Stomach (tissue), 19 donors: ENCODE data around the gene PRR20B. TPM values are rescaled to one million over a fixed set of nuclear protein-coding genes. Genes with fewer than 3 reads are reported as not detected.
"Not testable (repeated sequence)": the region's sequence is repeated elsewhere in the genome, so short reads cannot be mapped to it uniquely, and the experiment has no call there.

Source experiments
- DNase-seq, 2 donors: peaks; one replicate each; pipeline versions ENCODE4 v3.0.0 to v3.0.0-alpha.2; 2013 to 2019
- H3K27ac ChIP-seq, 5 donors: fragments of 200-600 bp in 4 of 5; sonication (generic) in 4 of 5; one replicate each; pipeline ENCODE4 v1.5.1; 2013 to 2019; ENCODE audit warnings: mild to moderate bottlenecking in 1 of 5, moderate library complexity in 1 of 5
- H3K27me3 ChIP-seq, 3 donors: fragments of 200-600 bp; sonication (generic); one replicate each; pipeline ENCODE4 v1.5.1; 2017 to 2019; ENCODE audit warnings: mixed run types in 1 of 3
- H3K36me3 ChIP-seq, 4 donors: fragments of 200-600 bp; sonication (generic); 1 replicate in 3 of 4; 2 replicates in 1 of 4; pipeline ENCODE4 v1.5.1; 2016 to 2019
- H3K4me1 ChIP-seq, 4 donors: fragments of 200-600 bp; sonication (generic); one replicate each; pipeline ENCODE4 v1.5.1; 2016 to 2019
- H3K4me3 ChIP-seq, 4 donors: fragments of 200-600 bp; sonication (generic) in 3 of 4; one replicate each; pipeline ENCODE4 v1.5.1; 2016 to 2019; ENCODE audit warnings: mild to moderate bottlenecking in 1 of 4
- H3K9me3 ChIP-seq, 4 donors: fragments of 200-600 bp; sonication (generic); one replicate each; pipeline ENCODE4 v1.5.1; 2016 to 2019
- CTCF ChIP-seq, 7 experiments: fragments of 450-650 bp in 4 of 7; fragments of 200-600 bp in 3 of 7; sonication (generic) in 3 of 7; IDR thresholded peaks; one replicate each; pipeline ENCODE4 v1.5.1; 2016 to 2019; ENCODE audit warnings: antibody characterized with exemption in 7 of 7, control low read depth in 2 of 7, mild to moderate bottlenecking in 1 of 7
- EP300 ChIP-seq: sonication (generic); formaldehyde crosslinking; IDR thresholded peaks from one replicate; pipeline ENCODE4 v1.6.1; 2017; ENCODE audit warnings: antibody characterized with exemption
- POLR2A ChIP-seq, 4 donors: fragments of 450-650 bp; IDR thresholded peaks; one replicate each; pipeline ENCODE4 v1.6.1; 2016; ENCODE audit warnings: antibody characterized with exemption in 4 of 4, control low read depth in 2 of 4, mild to moderate bottlenecking in 1 of 4, moderate library complexity in 1 of 4
- POLR2AphosphoS5 ChIP-seq, 3 donors: sonication (generic); formaldehyde crosslinking; IDR thresholded peaks; one replicate each; pipeline ENCODE4 v1.6.1; 2016; ENCODE audit warnings: antibody characterized with exemption in 3 of 3
- WGBS, 5 donors: extraction: QIAGEN DNeasy Blood & Tissue Kit in 3 of 5; methylation state at CpG; one replicate each; pipeline versions ENCODE4 v1.1.5 to v1.1.7; 2013 to 2018; 5-methylcytosine and 5-hydroxymethylcytosine counted together
- intact Hi-C: fragments of 100-400 bp; cut with DNase I; formaldehyde crosslinking; loops from one replicate; pipeline ENCODE4 v1.15.1; 2023; ENCODE audit warnings: low total_unique reads
- long read RNA-seq, 10 donors: transcript quantifications; one replicate each; lab custom pipeline, GENCODE V29; 2026
- polyA plus RNA-seq, 3 donors: library from polyadenylated mRNA; stranded (reverse); fragments of 200-250 nt; gene quantifications; one replicate each; pipeline ENCODE4 v1.2.3, GENCODE V29; 2013
- total RNA-seq, 5 donors: library from RNA; depleted of rRNA; stranded (reverse); fragments of >200 nt; gene quantifications; one replicate each; pipeline versions ENCODE4 v1.1.0 to v1.2.3, GENCODE V29; 2014 to 2016
- donor health status: healthy with polysubstance abuse.
- donor health status: Bipolar disorder and iron deficiency.
- donor health status: healthy.

The PRR20B gene
- not detected for total RNA-seq
- not detected for polyA plus RNA-seq
- long read RNA-seq, donor 1 = 0 reads
- long read RNA-seq, donor 2 = 0 reads
- long read RNA-seq, donor 3 = 0 reads
- long read RNA-seq, donor 4 = 0 reads
- long read RNA-seq, donor 5 = 0 reads
- long read RNA-seq, donor 6 = 0 reads
- long read RNA-seq, donor 7 = 0 reads
- long read RNA-seq, donor 8 = 0 reads
- long read RNA-seq, donor 9 = 0 reads
- long read RNA-seq, donor 10 = 0 reads

GRCh38 chr13:57147188-57147587, at the start of gene PRR20B:
TSS of gene PRR20B (plus strand) at chr13:57147488. CDS start at chr13:57147875, 387 bp downstream.
- H3K27ac ChIP-seq, H3K27me3 ChIP-seq, H3K4me1 ChIP-seq, DNase-seq, H3K4me3 ChIP-seq, H3K36me3 ChIP-seq, H3K9me3 ChIP-seq, intact Hi-C loops: not testable (repeated sequence)
- no CpG with 5 or more reads among the region's 22 CpGs for WGBS, 5 donors

- Histone ChIP-seq H3K27ac (no peak overlapping the region), H3K4me1 (no peaks in the 10 kb centered on the region), H3K4me3 (no peak overlapping the region), H3K9me3 (peaks cover 0 to 35% (median 19%) of the 10 kb centered on the region in 4 donors), H3K36me3 (no peaks in the 10 kb centered on the region), H3K27me3 (no peaks in the 10 kb centered on the region)
- intact Hi-C loops = no loop called here
- DNase-seq = no peak
- no peak for TF ChIP-seq POLR2A (IDR thresholded peaks at IDR 0.05)
- no peak for TF ChIP-seq CTCF (IDR thresholded peaks at IDR 0.05)
- no peak for TF ChIP-seq POLR2AphosphoS5 (IDR thresholded peaks at IDR 0.05)
- TF ChIP-seq EP300 = no peak
- WGBS, 5 donors = 89 to 94% (median 93%) methylated on average over 4 of the region's 4 CpGs
Measured at GRCh38 chr13:57114945-57115344, 32.3 kb upstream of the PRR20B start.

GRCh38 chr13:57123681-57124080, 23.6 kb upstream of the PRR20B start:
- peak in 1 of 2 donors; percentile 71 for DNase-seq
- H3K36me3 ChIP-seq = no peaks in the 10 kb centered on the region
- no peak overlapping the region for H3K4me3 ChIP-seq
- no peaks in the 10 kb centered on the region for H3K4me1 ChIP-seq
- H3K27me3 ChIP-seq = no peaks in the 10 kb centered on the region
- TF ChIP-seq EP300 = no peak
- no peak for TF ChIP-seq POLR2A (IDR thresholded peaks at IDR 0.05)
- TF ChIP-seq CTCF (IDR thresholded peaks at IDR 0.05) = no peak
- TF ChIP-seq POLR2AphosphoS5 (IDR thresholded peaks at IDR 0.05) = no peak
- no peak overlapping the region for H3K27ac ChIP-seq
- intact Hi-C loops = no loop called here
- peaks cover 0 to 7% (median 6%) of the 10 kb centered on the region in 4 donors for H3K9me3 ChIP-seq
- 31 to 69% (median 58%) methylated on average over 1 of the region's 1 CpG for WGBS, 5 donors

- 81 to 86% (median 85%) methylated on average over 6 of the region's 6 CpGs for WGBS, 5 donors
- no peak for TF ChIP-seq POLR2A (IDR thresholded peaks at IDR 0.05)
- TF ChIP-seq POLR2AphosphoS5 (IDR thresholded peaks at IDR 0.05) = no peak
- no peak for TF ChIP-seq EP300
- TF ChIP-seq CTCF (IDR thresholded peaks at IDR 0.05) = no peak
- no peaks in the 10 kb centered on the region for H3K27me3 ChIP-seq
- H3K9me3 ChIP-seq = peaks cover 0 to under 1% (median 0%) of the 10 kb centered on the region in 4 donors
- no peak overlapping the region for H3K4me3 ChIP-seq
- intact Hi-C loops = no loop called here
- no peak for DNase-seq
- no peaks in the 10 kb centered on the region for H3K36me3 ChIP-seq
- no peaks in the 10 kb centered on the region for H3K4me1 ChIP-seq
- H3K27ac ChIP-seq = no peak overlapping the region
Measured at GRCh38 chr13:57128909-57129308, 18.4 kb upstream of the PRR20B start.

- Histone ChIP-seq H3K27ac (no peak overlapping the region), H3K27me3 (no peaks in the 10 kb centered on the region), H3K4me3 (no peak overlapping the region), H3K4me1 (no peaks in the 10 kb centered on the region), H3K36me3 (no peaks in the 10 kb centered on the region), H3K9me3 (peaks cover 0 to 8% (median 0%) of the 10 kb centered on the region in 4 donors)
- DNase-seq = no peak
- 47 to 60% (median 55%) methylated on average over 2 of the region's 2 CpGs for WGBS, 5 donors
- TF ChIP-seq POLR2AphosphoS5 (IDR thresholded peaks at IDR 0.05) = no peak
- TF ChIP-seq POLR2A (IDR thresholded peaks at IDR 0.05) = no peak
- TF ChIP-seq EP300 = no peak
- no peak for TF ChIP-seq CTCF (IDR thresholded peaks at IDR 0.05)
- intact Hi-C loops = no loop called here
Measured at GRCh38 chr13:57136093-57136492, 11.2 kb upstream of the PRR20B start.
